Measurements from ENCODE around the gene SNX21. TPM values are rescaled to one million over a fixed set of nuclear protein-coding genes. Genes with fewer than 3 reads are reported as not detected.
"Not testable (repeated sequence)": the region's sequence is repeated elsewhere in the genome, so short reads cannot be mapped to it uniquely, and the experiment has no call there.

SNX21 gene
- total RNA-seq: 24.4 and 25.6 TPM in 2 replicates
- long read RNA-seq, partial matches to known transcripts: 2 of 9 reads
- long read RNA-seq, other reads (novel, unspliced or antisense): 1 of 9 reads

GRCh38 chr20:45833030-45833882, at the start of gene SNX21:
Gene SNX21 (plus strand): TSS chr20:45833799. CDS start chr20:45833920, 121 bp downstream.
- peak within 1 kb of the TSS; percentile 85 for H3K4me3 Mint-ChIP-seq (ENCODE audit: unreplicated experiment)

GRCh38 chr20:45788351-45788750, 45.2 kb upstream of the SNX21 start:
- Mint-ChIP-seq H3K27me3 (ENCODE audit: unreplicated experiment) (no peaks in the 10 kb centered on the region), H3K27ac (ENCODE audit: unreplicated experiment) (no peak overlapping the region), H3K4me3 (ENCODE audit: unreplicated experiment) (no peak overlapping the region), H3K4me1 (ENCODE audit: unreplicated experiment) (peaks cover 10% of the 10 kb centered on the region), H3K36me3 (ENCODE audit: unreplicated experiment) (no peaks in the 10 kb centered on the region), H3K9me3 (ENCODE audit: unreplicated experiment) (no peaks in the 10 kb centered on the region)
- no peak for DNase-seq (ENCODE audit: extremely low spot score, unreplicated experiment)
- TF ChIP-seq CTCF (IDR thresholded peaks at IDR 0.05): no peak

More at GRCh38 chr20:45833030-45833882, at the start of gene SNX21:
- peak; percentile 92 for DNase-seq (ENCODE audit: extremely low spot score, unreplicated experiment)
- Mint-ChIP-seq H3K9me3 (ENCODE audit: unreplicated experiment) (no peaks in the 10 kb centered on the region), H3K27me3 (ENCODE audit: unreplicated experiment) (no peaks in the 10 kb centered on the region), H3K4me1 (ENCODE audit: unreplicated experiment) (peaks cover 46% of the 10 kb centered on the region), H3K36me3 (ENCODE audit: unreplicated experiment) (peaks cover 2% of the 10 kb centered on the region), H3K27ac (ENCODE audit: unreplicated experiment) (peak within 1 kb of the TSS; percentile 95)
- no peak for TF ChIP-seq CTCF (IDR thresholded peaks at IDR 0.05)

- Mint-ChIP-seq H3K9me3 (ENCODE audit: unreplicated experiment) (no peaks in the 10 kb centered on the region), H3K36me3 (ENCODE audit: unreplicated experiment) (peaks cover 24% of the 10 kb centered on the region), H3K27me3 (ENCODE audit: unreplicated experiment) (no peaks in the 10 kb centered on the region), H3K4me1 (ENCODE audit: unreplicated experiment) (peaks cover 10% of the 10 kb centered on the region), H3K4me3 (ENCODE audit: unreplicated experiment) (peak overlapping the region; percentile 89), H3K27ac (ENCODE audit: unreplicated experiment) (peak overlapping the region; percentile 81)
- TF ChIP-seq CTCF (IDR thresholded peaks at IDR 0.05): no peak
- DNase-seq (ENCODE audit: extremely low spot score, unreplicated experiment): no peak
Measured at GRCh38 chr20:45792317-45793118, 41.1 kb upstream of the SNX21 start.

- Mint-ChIP-seq H3K9me3 (ENCODE audit: unreplicated experiment) (no peaks in the 10 kb centered on the region), H3K4me3 (ENCODE audit: unreplicated experiment) (no peak overlapping the region), H3K36me3 (ENCODE audit: unreplicated experiment) (peaks cover 24% of the 10 kb centered on the region), H3K4me1 (ENCODE audit: unreplicated experiment) (peaks cover 9% of the 10 kb centered on the region), H3K27me3 (ENCODE audit: unreplicated experiment) (no peaks in the 10 kb centered on the region), H3K27ac (ENCODE audit: unreplicated experiment) (no peak overlapping the region)
- DNase-seq (ENCODE audit: extremely low spot score, unreplicated experiment): no peak
- TF ChIP-seq CTCF (IDR thresholded peaks at IDR 0.05): no peak
Measured at GRCh38 chr20:45796337-45797065, 37.1 kb upstream of the SNX21 start.

- not testable (repeated sequence) for H3K4me3 Mint-ChIP-seq (ENCODE audit: unreplicated experiment); H3K27me3 Mint-ChIP-seq (ENCODE audit: unreplicated experiment); DNase-seq (ENCODE audit: extremely low spot score, unreplicated experiment); H3K27ac Mint-ChIP-seq (ENCODE audit: unreplicated experiment); H3K9me3 Mint-ChIP-seq (ENCODE audit: unreplicated experiment); H3K4me1 Mint-ChIP-seq (ENCODE audit: unreplicated experiment)
- peaks cover 32% of the 10 kb centered on the region for H3K36me3 Mint-ChIP-seq (ENCODE audit: unreplicated experiment)
Measured at GRCh38 chr20:45797510-45797909, 36.1 kb upstream of the SNX21 start.

- H3K4me1 Mint-ChIP-seq (ENCODE audit: unreplicated experiment); DNase-seq (ENCODE audit: extremely low spot score, unreplicated experiment); H3K27ac Mint-ChIP-seq (ENCODE audit: unreplicated experiment); H3K9me3 Mint-ChIP-seq (ENCODE audit: unreplicated experiment); H3K27me3 Mint-ChIP-seq (ENCODE audit: unreplicated experiment); H3K4me3 Mint-ChIP-seq (ENCODE audit: unreplicated experiment): not testable (repeated sequence)
- peaks cover 34% of the 10 kb centered on the region for H3K36me3 Mint-ChIP-seq (ENCODE audit: unreplicated experiment)
Measured at GRCh38 chr20:45797955-45798354, 35.6 kb upstream of the SNX21 start.

All from osteocyte (in vitro differentiated cells).